Transverse colon (tissue), 3 donors: ENCODE measurements around the gene HS3ST4.

ENCODE experiments used
- POLR2A ChIP-seq: fragments of 450-650 bp; IDR thresholded peaks from one replicate; pipeline ENCODE4 v1.6.1; 2016; ENCODE audit warnings: antibody characterized with exemption, mild to moderate bottlenecking, moderate library complexity
- TF ChIP-seq, protein P1 (sequence below), 5 experiments: fragments of 200-600 bp in 3 of 5; fragments of 450-650 bp in 2 of 5; sonication (generic) in 3 of 5; IDR thresholded peaks; 1 replicate in 2 of 5; 2 replicates in 3 of 5; pipeline ENCODE4 v1.5.1; 2016 to 2017; ENCODE audit warnings: antibody characterized with exemption in 5 of 5, inconsistent platforms in 3 of 5, mild to moderate bottlenecking in 2 of 5, moderate library complexity in 1 of 5

DNA sequence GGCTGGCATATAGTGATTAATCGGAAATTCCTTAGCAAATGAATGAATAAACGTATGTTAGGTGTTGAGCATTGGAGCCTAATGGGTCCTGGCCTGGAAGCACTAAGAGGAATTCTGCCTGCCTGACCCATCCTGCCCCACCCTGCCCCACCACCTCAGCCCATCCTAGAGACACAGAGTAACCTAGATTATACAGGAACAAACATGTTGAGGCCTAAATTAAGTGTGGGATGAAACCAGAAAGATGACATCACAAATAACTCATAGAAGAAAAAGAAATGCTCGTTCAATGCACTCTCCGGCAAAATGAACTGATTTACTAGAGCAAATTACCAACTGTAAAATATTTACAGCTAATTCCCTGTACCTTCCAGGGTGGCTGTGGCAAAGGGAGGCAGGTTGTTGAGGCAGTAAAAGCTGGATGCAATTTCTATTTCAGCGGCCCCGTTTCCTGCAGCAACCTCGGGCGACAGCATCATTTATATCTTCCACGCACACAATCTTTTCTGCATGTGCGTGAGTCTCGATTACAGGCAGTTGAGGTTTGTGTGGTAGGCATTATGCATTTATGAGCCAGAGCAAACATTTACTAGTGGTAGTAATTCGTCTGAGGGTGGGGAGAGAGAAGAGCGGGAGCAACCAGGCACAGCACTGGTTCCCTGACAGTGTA lies 417.2 kb downstream of the HS3ST4 start:
- TF ChIP-seq, protein P1, sequence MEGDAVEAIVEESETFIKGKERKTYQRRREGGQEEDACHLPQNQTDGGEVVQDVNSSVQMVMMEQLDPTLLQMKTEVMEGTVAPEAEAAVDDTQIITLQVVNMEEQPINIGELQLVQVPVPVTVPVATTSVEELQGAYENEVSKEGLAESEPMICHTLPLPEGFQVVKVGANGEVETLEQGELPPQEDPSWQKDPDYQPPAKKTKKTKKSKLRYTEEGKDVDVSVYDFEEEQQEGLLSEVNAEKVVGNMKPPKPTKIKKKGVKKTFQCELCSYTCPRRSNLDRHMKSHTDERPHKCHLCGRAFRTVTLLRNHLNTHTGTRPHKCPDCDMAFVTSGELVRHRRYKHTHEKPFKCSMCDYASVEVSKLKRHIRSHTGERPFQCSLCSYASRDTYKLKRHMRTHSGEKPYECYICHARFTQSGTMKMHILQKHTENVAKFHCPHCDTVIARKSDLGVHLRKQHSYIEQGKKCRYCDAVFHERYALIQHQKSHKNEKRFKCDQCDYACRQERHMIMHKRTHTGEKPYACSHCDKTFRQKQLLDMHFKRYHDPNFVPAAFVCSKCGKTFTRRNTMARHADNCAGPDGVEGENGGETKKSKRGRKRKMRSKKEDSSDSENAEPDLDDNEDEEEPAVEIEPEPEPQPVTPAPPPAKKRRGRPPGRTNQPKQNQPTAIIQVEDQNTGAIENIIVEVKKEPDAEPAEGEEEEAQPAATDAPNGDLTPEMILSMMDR (IDR thresholded peaks at IDR 0.05) = no peak
- TF ChIP-seq POLR2A = no peak
